A549 (cell line): Measurements from ENCODE around the gene NETO2.

Source experiments
- CEBPB ChIP-seq, 2 experiments: fragments of >200 bp in 1 of 2; sonication (Bioruptor Twin) in 1 of 2; formaldehyde crosslinking in 1 of 2; IDR thresholded peaks; 2 replicates each; pipeline ENCODE4 v1.6.1; 2012 to 2016
- CTCF ChIP-seq: fragments of >200 bp; sonication (Bioruptor Twin); formaldehyde crosslinking; IDR thresholded peaks from 3 replicates; pipeline ENCODE4 v1.5.1; 2016
- EP300 ChIP-seq, 2 experiments: fragments of >200 bp; sonication (Bioruptor Twin); formaldehyde crosslinking; IDR thresholded peaks; 2 replicates in 1 of 2; 3 replicates in 1 of 2; pipeline ENCODE4 v1.6.1; 2016 to 2017
- PBX3 ChIP-seq: IDR thresholded peaks from 2 replicates; pipeline ENCODE4 v1.6.1; 2012
- POLR2AphosphoS2 ChIP-seq: conservative IDR thresholded peaks from 2 replicates; pipeline ENCODE4 v1.6.1; 2012; ENCODE audit warnings: low read length, improper control_type of control experiment, inconsistent platforms

GRCh38 chr16:47034455-47034854 is 109.3 kb downstream of the NETO2 start:
- TF ChIP-seq EP300 (IDR thresholded peaks at IDR 0.05) (no peak), POLR2AphosphoS2 (no peak), PBX3 (no peak), CEBPB (IDR thresholded peaks at IDR 0.05) (no peak), CTCF (no peak)
